ENCODE data around the gene ZNF808. TPM values are rescaled to one million over a fixed set of nuclear protein-coding genes. Genes with fewer than 3 reads are reported as not detected.
A peak's percentile ranks its signal among the peaks of the same experiment; 100 is the strongest.
"Not testable (repeated sequence)": the region's sequence is repeated elsewhere in the genome, so short reads cannot be mapped to it uniquely, and the experiment has no call there.

ZNF808 gene
- total and polyA plus RNA-seq, 4 donors, result 2.8 to 37.9 (median 12.1) TPM

DNA sequence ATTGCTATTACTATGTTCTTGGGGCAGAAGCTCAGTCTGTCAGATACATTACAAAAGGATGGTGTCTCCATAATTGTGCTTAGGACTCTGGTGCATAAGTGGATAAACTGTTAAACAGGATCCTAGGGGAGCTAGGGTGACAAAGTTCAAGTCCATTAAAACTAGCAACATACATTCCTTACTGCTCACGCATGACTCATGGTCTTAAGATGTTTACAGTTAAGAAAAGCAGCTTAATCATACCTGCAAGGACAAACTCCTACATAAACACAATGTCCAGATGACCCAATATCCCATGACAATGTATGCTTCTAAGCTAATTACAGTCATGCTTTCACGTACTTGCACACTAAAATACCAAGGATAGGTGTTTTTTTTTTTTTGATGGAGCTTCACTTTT lies 39.1 kb downstream of the ZNF808 start:
- DNase-seq (no peak), ATAC-seq (ENCODE audit: insufficient read depth, low FRiP score) (no peak)
- TF ChIP-seq, protein P1, sequence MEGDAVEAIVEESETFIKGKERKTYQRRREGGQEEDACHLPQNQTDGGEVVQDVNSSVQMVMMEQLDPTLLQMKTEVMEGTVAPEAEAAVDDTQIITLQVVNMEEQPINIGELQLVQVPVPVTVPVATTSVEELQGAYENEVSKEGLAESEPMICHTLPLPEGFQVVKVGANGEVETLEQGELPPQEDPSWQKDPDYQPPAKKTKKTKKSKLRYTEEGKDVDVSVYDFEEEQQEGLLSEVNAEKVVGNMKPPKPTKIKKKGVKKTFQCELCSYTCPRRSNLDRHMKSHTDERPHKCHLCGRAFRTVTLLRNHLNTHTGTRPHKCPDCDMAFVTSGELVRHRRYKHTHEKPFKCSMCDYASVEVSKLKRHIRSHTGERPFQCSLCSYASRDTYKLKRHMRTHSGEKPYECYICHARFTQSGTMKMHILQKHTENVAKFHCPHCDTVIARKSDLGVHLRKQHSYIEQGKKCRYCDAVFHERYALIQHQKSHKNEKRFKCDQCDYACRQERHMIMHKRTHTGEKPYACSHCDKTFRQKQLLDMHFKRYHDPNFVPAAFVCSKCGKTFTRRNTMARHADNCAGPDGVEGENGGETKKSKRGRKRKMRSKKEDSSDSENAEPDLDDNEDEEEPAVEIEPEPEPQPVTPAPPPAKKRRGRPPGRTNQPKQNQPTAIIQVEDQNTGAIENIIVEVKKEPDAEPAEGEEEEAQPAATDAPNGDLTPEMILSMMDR (IDR thresholded peaks at IDR 0.05; ENCODE audit: control extremely low read depth, extremely low read depth), result no peak
- Histone ChIP-seq H3K27me3 (ENCODE audit: control insufficient read depth in 3 of 3, insufficient read depth in 3 of 3, low read length in 2 of 3) (no peaks in the 10 kb centered on the region), H3K9me3 (ENCODE audit: control insufficient read depth in 4 of 4, insufficient read depth in 3 of 4, low read length in 3 of 4) (peaks cover 0 to 29% (median 0%) of the 10 kb centered on the region in 4 donors), H3K36me3 (ENCODE audit: control insufficient read depth in 4 of 4, insufficient read depth in 4 of 4, low read length in 4 of 4) (peaks cover 0 to 12% (median 6%) of the 10 kb centered on the region in 4 donors), H3K27ac (ENCODE audit: low read depth in 1 of 2, low read length in 1 of 2) (no peak overlapping the region), H3K4me3 (no peak overlapping the region), H3K9ac (ENCODE audit: insufficient read depth in 1 of 2, low read length in 2 of 2) (no peak overlapping the region), H3K4me1 (ENCODE audit: control insufficient read depth in 5 of 5, insufficient read depth in 5 of 5, low read length in 5 of 5) (peaks cover 0 to 6% (median 0%) of the 10 kb centered on the region in 5 donors)
- 95 to 96% methylated on average over 2 of the region's 2 CpGs for WGBS, 2 donors

DNA sequence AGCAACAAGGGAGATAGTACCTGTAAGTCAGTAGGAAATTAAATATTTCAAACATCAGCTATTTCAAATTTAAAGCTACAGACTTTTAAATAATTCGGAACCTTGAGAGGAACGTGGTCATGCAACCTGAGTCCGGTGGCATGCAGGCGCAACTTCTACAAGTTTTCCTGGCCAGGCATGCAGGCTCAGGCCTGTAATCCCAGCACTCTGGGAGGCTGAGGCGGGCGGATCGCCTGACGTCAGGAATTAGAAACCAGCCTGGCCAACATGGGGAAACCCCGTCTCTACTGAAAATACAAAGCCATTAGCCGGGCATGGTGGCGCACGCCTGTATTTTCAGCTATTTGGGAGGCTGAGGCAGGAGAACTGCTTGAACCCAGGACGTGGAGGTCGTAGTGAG lies 40.5 kb downstream of the ZNF808 start:
- WGBS, 2 donors, result 95 to 96% methylated on average over 14 of the region's 14 CpGs
- peaks cover 0 to 23% (median 0%) of the 10 kb centered on the region in 4 donors for H3K9me3 ChIP-seq (ENCODE audit: control insufficient read depth in 4 of 4, insufficient read depth in 3 of 4, low read length in 3 of 4)

DNA sequence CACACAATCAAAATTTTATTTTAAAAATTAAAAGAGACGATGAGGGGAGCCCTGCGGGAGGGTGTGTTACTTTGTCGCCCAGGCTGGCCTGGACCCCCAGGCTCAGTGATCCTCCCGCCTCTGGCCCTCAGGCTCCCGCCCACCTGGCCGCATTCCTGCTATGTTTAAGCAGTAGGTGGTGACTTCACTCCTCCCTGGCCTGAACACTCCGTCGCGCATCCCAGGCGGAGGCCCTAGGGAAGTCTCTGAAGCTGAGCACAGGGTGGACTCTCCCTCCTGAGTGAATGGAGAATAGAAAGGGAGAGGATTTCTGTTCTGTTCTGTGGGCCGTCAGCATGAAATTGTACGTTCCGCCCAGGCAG lies 42.2 kb downstream of the ZNF808 start:
- H3K27me3 ChIP-seq (ENCODE audit: control insufficient read depth in 3 of 3, insufficient read depth in 3 of 3, low read length in 2 of 3); ATAC-seq (ENCODE audit: insufficient read depth, low FRiP score); H3K4me1 ChIP-seq (ENCODE audit: control insufficient read depth in 5 of 5, insufficient read depth in 5 of 5, low read length in 5 of 5): not testable (repeated sequence)
- Histone ChIP-seq H3K9ac (ENCODE audit: insufficient read depth in 1 of 2, low read length in 2 of 2) (peak overlapping the region; percentile 61 to 69), H3K4me3 (peak overlapping the region; percentile 55), H3K27ac (ENCODE audit: low read depth in 1 of 2, low read length in 1 of 2) (peak overlapping the region; percentile 3 to 85), H3K9me3 (ENCODE audit: control insufficient read depth in 4 of 4, insufficient read depth in 3 of 4, low read length in 3 of 4) (peaks cover 0 to 29% (median 0%) of the 10 kb centered on the region in 4 donors), H3K36me3 (ENCODE audit: control insufficient read depth in 4 of 4, insufficient read depth in 4 of 4, low read length in 4 of 4) (peaks cover 0 to 15% (median 10%) of the 10 kb centered on the region in 4 donors)
- 13 to 14% methylated on average over 13 of the region's 13 CpGs for WGBS, 2 donors
- DNase-seq, result peak in 2 of 3 donors; percentile 63 to 64

More for the DNA sequence above, 40.5 kb downstream of the ZNF808 start:
- TF ChIP-seq, protein P1 (IDR thresholded peaks at IDR 0.05; ENCODE audit: control extremely low read depth, extremely low read depth), result no peak
- peaks cover 3 to 8% (median 7%) of the 10 kb centered on the region in 4 donors for H3K36me3 ChIP-seq (ENCODE audit: control insufficient read depth in 4 of 4, insufficient read depth in 4 of 4, low read length in 4 of 4)
- no peak overlapping the region for H3K9ac ChIP-seq (ENCODE audit: insufficient read depth in 1 of 2, low read length in 2 of 2)
- DNase-seq (no peak), ATAC-seq (ENCODE audit: insufficient read depth, low FRiP score) (no peak)
- H3K4me1 ChIP-seq (ENCODE audit: control insufficient read depth in 5 of 5, insufficient read depth in 5 of 5, low read length in 5 of 5), result peaks cover 0 to 6% (median 0%) of the 10 kb centered on the region in 5 donors
- H3K27me3 ChIP-seq (ENCODE audit: control insufficient read depth in 3 of 3, insufficient read depth in 3 of 3, low read length in 2 of 3), result no peaks in the 10 kb centered on the region
- H3K27ac ChIP-seq (ENCODE audit: low read depth in 1 of 2, low read length in 1 of 2), result no peak overlapping the region
- H3K4me3 ChIP-seq, result no peak overlapping the region

DNA sequence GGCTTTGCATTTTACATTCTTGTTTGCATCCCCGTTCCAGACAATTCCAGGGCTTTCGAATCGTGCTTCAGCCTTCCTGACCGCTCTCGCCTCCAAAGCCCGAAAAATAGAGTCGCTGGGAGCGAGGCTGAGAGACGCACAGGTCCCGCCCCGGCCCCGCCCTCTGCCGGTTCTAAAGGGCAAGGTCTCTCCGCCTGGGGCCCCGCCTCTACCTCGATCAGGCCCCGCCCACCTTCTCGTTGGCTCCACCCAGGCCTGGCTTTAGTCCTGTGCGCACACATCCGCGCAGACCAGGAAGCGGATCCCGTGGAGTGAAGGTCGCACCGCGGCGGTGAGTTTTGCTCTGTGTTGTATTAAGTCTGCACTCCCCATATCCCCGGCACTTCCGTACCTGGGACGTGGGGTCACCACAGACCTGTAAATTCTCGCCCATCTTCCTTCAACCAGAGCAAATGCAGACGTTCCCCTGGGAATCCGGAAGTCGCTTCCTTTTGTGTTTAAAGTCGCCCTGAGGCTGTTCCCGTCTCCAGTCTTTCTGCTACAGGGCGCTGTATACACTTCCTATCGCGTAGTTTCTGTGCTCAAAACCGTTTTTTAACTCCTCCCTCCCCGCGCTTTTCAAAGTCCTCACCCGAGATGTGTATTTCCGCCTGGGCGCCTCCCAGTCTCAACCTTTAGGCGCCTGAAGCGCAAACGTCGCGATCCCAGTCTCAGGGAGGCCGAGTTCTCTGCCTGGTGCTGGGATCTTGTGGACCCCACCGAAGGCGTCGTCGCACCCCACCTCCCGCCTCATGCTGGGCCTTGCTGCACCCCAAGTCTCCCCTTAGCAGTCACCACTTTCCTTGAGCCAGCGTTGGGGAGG lies 42.8 kb downstream of the ZNF808 start, which contains the start of gene ZNF701:
ZNF701 (plus strand) TSS at position 288 of the 862 bp plus-strand sequence. CDS start 3,861 bp downstream, outside the sequence.
- peaks cover 0 to 26% (median 0%) of the 10 kb centered on the region in 4 donors for H3K9me3 ChIP-seq (ENCODE audit: control insufficient read depth in 4 of 4, insufficient read depth in 3 of 4, low read length in 3 of 4)
- WGBS, 2 donors, result 0 to 1% methylated on average over 57 of the region's 57 CpGs
- H3K27ac ChIP-seq (ENCODE audit: low read depth in 1 of 2, low read length in 1 of 2), result peak within 1 kb of the TSS; percentile 85 to 91
- H3K27me3 ChIP-seq (ENCODE audit: control insufficient read depth in 3 of 3, insufficient read depth in 3 of 3, low read length in 2 of 3), result no peaks in the 10 kb centered on the region
- peaks cover 0 to 6% (median 0%) of the 10 kb centered on the region in 5 donors for H3K4me1 ChIP-seq (ENCODE audit: control insufficient read depth in 5 of 5, insufficient read depth in 5 of 5, low read length in 5 of 5)
- peak within 1 kb of the TSS; percentile 55 for H3K4me3 ChIP-seq
- ATAC-seq (ENCODE audit: insufficient read depth, low FRiP score), result peak; percentile 99
- peaks cover 2 to 16% (median 10%) of the 10 kb centered on the region in 4 donors for H3K36me3 ChIP-seq (ENCODE audit: control insufficient read depth in 4 of 4, insufficient read depth in 4 of 4, low read length in 4 of 4)
- TF ChIP-seq, protein P1 (IDR thresholded peaks at IDR 0.05; ENCODE audit: control extremely low read depth, extremely low read depth), result no peak
- peak; percentile 96 to 97 (median 96) for DNase-seq
- peak within 1 kb of the TSS; percentile 61 to 69 for H3K9ac ChIP-seq (ENCODE audit: insufficient read depth in 1 of 2, low read length in 2 of 2)
